GM19455 (cell line): ENCODE data around the gene NHS.

Experiments
- ATAC-seq: cut with Tn5 transposase; IDR thresholded peaks from one replicate; pipeline ENCODE4 v1.9.1; 2021; ENCODE audit not compliant: unreplicated experiment

Gene NHS

GRCh38 chrX:17374619-17375366, at the start of gene NHS:
Gene NHS (plus strand): TSS chrX:17375200. CDS start chrX:17375758, 558 bp downstream.
- ATAC-seq, result no peak

- ATAC-seq, result no peak
Observed at GRCh38 chrX:17328837-17329236, 46.2 kb upstream of the NHS start.

- ATAC-seq, result no peak
Observed at GRCh38 chrX:17336377-17336776, 38.6 kb upstream of the NHS start.

GRCh38 chrX:17355976-17356375, 19.0 kb upstream of the NHS start:
- ATAC-seq, result no peak

GRCh38 chrX:17359500-17359899, 15.5 kb upstream of the NHS start:
- ATAC-seq, result no peak

DNA sequence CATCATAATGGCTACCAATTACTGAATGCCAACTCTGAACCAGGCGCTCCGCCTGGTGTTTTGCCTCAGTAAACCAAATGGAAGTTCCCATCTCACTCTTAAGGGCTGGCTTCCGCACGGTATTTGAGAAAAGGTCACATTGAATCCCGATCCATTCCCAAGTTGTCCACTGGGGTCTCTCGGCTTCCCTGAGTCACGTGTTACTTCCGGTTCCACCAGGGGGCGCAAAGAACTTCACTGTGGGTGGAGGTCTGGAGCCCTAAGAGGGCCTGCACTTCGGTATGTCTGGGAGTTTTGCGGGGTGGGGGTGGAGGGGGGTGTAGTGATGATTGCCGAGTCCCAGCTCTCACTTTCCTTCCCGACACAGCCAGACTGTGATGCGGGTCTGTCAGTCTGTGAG, 13.4 kb upstream of the NHS start:
- no peak for ATAC-seq

- ATAC-seq, result no peak
Observed at GRCh38 chrX:17368002-17368401, 7.0 kb upstream of the NHS start.

DNA sequence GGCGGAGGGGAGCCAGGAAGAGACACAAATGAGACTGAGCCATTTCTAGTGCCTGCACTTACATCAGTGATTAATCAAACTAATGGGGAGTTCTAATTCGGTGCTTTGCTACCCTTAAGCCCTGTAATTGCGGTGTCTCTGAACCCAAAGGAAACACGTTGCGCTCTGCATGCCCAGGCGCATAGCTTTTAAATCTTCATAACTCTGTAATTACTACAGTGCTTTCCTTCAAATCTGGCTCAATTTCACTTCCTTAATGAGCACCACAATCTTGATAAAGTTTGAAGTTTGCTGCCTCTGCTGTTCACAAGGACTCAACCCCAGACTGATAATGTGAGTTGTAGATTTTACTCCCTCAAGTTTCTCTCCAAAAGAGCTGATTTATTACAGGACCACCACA, 5.7 kb upstream of the NHS start:
- ATAC-seq, result no peak

- no peak for ATAC-seq
Observed at GRCh38 chrX:17370191-17370590, 4.8 kb upstream of the NHS start.

DNA sequence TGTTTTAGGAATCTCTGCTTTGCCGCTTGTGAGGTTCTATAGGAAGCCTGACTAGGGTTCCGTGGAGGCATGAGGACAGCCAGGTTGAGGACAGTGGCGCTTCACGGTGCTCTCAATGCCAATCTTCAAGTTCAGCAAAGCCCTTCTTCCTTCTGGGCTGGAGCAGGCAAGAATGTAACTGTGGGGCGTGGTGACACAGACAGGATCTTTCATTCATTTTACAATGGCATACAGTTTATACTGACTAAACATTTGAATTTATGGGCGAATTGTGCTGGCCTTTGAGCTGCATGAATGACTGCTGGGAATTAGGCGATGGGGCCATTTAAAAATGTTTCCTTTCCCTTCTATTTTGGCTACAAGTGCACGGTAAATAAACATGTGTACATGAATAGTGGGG, 2.9 kb upstream of the NHS start:
- ATAC-seq, result no peak

DNA sequence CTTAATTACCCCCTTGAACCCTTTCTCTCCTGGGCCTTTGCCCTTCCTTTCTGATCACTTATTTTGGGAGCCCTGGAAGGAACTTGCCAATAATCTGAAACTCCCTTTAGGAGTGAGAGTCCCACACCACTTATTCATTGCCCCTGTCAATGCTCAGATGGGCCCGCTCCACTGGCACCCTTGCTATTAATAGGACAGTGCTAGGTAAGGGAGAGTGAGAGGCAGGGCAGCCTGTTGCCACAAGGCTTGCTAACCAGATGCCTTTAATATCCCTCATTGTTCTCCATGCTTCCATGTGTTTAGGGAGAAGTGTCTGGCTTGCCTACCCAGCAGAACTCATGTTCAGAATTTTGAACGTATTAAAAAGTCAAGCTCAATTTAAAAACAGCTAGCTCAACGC, 1.7 kb upstream of the NHS start:
- no peak for ATAC-seq

DNA sequence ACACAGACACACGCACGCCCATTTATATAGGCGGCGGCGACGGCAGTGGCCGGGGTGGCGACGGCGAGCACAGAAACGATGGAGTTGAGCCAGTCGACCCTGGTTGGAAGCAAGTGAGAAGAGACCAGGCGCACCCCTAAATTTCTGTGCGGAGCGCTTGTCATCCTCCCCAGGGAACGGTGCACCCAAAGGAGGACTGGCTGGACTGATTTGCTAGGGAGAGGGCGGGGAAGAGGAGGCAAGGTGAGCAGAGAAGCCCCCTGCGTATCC, 302 bp downstream of the NHS start:
- ATAC-seq, result no peak

GRCh38 chrX:17375637-17376430, 834 bp downstream of the NHS start:
- no peak for ATAC-seq

GRCh38 chrX:17376431-17377077, 1.6 kb downstream of the NHS start:
- ATAC-seq, result no peak

DNA sequence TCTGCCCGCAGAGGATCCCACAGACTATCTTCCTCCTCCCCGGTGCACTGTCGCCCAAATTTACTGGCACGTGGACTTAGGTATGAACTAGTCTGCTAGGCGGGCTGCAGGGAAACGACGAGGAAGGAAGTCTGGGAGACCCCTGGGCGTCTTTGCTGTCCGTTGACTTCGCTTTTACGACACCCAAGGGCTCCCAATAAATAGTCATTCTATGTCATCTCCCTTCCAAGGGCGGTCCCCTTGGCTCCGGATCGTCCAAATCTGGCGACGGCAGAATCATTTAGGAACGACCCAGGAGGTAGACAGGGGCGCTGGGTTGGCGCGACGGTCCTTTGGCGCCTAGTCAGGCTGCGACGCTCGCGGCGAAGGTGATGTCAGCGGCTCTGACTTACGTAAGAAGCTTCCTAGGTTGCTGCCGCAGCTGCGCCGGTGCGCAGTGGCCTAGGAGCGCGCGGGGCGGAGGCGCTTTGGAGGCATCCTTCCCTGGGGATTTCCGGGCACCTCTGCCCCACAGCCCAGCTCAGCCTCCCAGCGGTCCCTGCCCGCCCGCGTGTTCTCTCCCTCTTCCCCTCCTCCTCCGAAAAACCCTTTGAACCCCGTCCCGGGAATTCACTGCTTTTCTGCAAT, 2.2 kb downstream of the NHS start:
- no peak for ATAC-seq

- ATAC-seq, result no peak
Observed at GRCh38 chrX:17377795-17378194, 2.8 kb downstream of the NHS start.

- ATAC-seq, result no peak
Observed at GRCh38 chrX:17380221-17380620, 5.2 kb downstream of the NHS start.

GRCh38 chrX:17390419-17390850, 15.4 kb downstream of the NHS start:
- no peak for ATAC-seq

GRCh38 chrX:17395154-17395553, 20.2 kb downstream of the NHS start:
- ATAC-seq, result no peak

GRCh38 chrX:17397074-17397473, 22.1 kb downstream of the NHS start:
- no peak for ATAC-seq

DNA sequence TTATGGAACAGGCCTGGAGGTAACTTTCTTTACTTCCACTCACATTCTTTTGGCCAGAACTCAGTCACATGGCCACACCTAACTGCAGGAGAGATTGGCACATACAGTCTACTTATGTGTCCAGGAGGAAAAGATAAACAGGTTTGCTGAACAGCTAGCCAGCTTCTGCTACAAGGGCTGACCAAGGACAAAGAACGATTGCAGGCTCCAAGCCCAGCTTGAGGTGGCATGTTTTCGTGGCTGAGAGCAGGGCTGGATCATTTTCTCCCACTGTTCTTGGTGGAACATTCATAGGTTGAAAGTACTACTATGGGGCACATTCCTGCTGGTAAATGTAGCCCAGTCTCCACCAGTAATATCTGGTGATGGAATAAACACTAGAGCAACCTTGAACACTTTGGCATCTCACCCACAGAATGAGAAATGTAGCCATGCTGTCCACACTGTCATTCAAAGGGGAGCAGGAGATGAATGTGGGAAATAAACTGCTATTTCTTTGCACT, 28.2 kb downstream of the NHS start:
- ATAC-seq, result no peak

DNA sequence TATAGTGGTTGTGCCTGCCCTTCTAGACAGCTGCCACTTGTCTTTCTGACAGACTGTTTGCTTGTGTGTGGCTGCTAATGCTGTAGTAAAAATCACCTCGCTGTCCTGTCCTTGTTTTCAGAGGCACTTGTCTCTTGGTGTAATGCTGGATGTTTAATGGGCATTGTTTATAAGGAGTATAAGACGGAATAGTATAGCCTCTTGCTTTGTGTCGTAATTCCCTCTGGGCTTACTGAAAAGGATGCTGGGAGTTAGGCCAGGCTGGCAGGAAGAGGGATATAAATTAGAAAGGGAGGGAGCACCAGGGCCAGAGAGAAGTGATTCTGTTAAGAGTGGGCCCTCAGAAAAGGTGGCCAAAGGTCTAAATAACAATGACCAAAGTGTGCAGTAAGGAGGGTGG, 29.0 kb downstream of the NHS start:
- ATAC-seq, result no peak
